Activated CD4-positive, alpha-beta T cell treated with anti-CD3 and anti-CD28 coated beads, Interleukin-2, Interleukin-6, amounts not matched to agents 100 ng/mL and 50 ng/mL, durations not matched to agents 16 hours and 8 hours (primary cell): ENCODE results near the gene FAM210A.
"Not testable (repeated sequence)": the region's sequence is repeated elsewhere in the genome, so short reads cannot be mapped to it uniquely, and the experiment has no call there.

ENCODE experiments used
- DNase-seq: peaks from one replicate; pipeline ENCODE4 v3.0.0-alpha.2; 2020

Gene FAM210A

GRCh38 chr18:13700153-13700552 lies 26.2 kb downstream of the FAM210A start:
- DNase-seq, result no peak

GRCh38 chr18:13696961-13697360 lies 29.4 kb downstream of the FAM210A start:
- DNase-seq, result no peak

GRCh38 chr18:13695337-13695736 lies 31.0 kb downstream of the FAM210A start:
- not testable (repeated sequence) for DNase-seq

- DNase-seq, result not testable (repeated sequence)
Measured at GRCh38 chr18:13690060-13690459, 36.3 kb downstream of the FAM210A start.

GRCh38 chr18:13688191-13689136 lies 37.9 kb downstream of the FAM210A start:
- no peak for DNase-seq

GRCh38 chr18:13684546-13684945 lies 41.8 kb downstream of the FAM210A start:
- no peak for DNase-seq

GRCh38 chr18:13681701-13682100 lies 44.7 kb downstream of the FAM210A start:
- DNase-seq, result no peak

- DNase-seq, result peak; percentile 18
Measured at GRCh38 chr18:13680612-13681011, 45.7 kb downstream of the FAM210A start.

GRCh38 chr18:13677350-13677749 lies 49.0 kb downstream of the FAM210A start:
- not testable (repeated sequence) for DNase-seq

GRCh38 chr18:13676471-13676870 lies 49.9 kb downstream of the FAM210A start:
- no peak for DNase-seq

GRCh38 chr18:13672657-13673056 lies 53.7 kb downstream of the FAM210A start:
- no peak for DNase-seq

GRCh38 chr18:13661779-13662256 lies 64.5 kb downstream of the FAM210A start:
- no peak for DNase-seq

GRCh38 chr18:13661051-13661778 lies 65.1 kb downstream of the FAM210A start:
- no peak for DNase-seq

- DNase-seq, result no peak
Measured at GRCh38 chr18:13660510-13660909, 65.8 kb downstream of the FAM210A start.

GRCh38 chr18:13658436-13659204 lies 67.7 kb downstream of the FAM210A start:
- no peak for DNase-seq

- DNase-seq, result no peak
Measured at GRCh38 chr18:13657974-13658373, 68.4 kb downstream of the FAM210A start.

- DNase-seq, result no peak
Measured at GRCh38 chr18:13653746-13654433, 72.5 kb downstream of the FAM210A start.

- DNase-seq, result no peak
Measured at GRCh38 chr18:13649397-13650390, 76.7 kb downstream of the FAM210A start.

- no peak for DNase-seq
Measured at GRCh38 chr18:13647761-13648160, 78.6 kb downstream of the FAM210A start.

- DNase-seq, result no peak
Measured at GRCh38 chr18:13646633-13647032, 79.7 kb downstream of the FAM210A start.

GRCh38 chr18:13645093-13645492 lies 81.3 kb downstream of the FAM210A start:
- DNase-seq, result no peak
